NCI-H460 (cell line): ENCODE measurements around the gene TTC28. TPM values are rescaled to one million over a fixed set of nuclear protein-coding genes. Genes with fewer than 3 reads are reported as not detected.
"Not testable (repeated sequence)": the region's sequence is repeated elsewhere in the genome, so short reads cannot be mapped to it uniquely, and the experiment has no call there.

Experiments used
- DNase-seq: peaks from one replicate; pipeline ENCODE4 v3.0.0-alpha.2; 2016; ENCODE audit warnings: low read depth; ENCODE audit errors: extremely low read depth
- total RNA-seq: library from RNA; depleted of rRNA; stranded (reverse); fragments of >200 nt; shearing (Covaris generic); gene quantifications from 2 replicates; pipeline ENCODE4 v1.2.3, GENCODE V29; 2014

TTC28 gene
- total RNA-seq, 1 experiment from 2014 or later: 6.6 TPM

DNA sequence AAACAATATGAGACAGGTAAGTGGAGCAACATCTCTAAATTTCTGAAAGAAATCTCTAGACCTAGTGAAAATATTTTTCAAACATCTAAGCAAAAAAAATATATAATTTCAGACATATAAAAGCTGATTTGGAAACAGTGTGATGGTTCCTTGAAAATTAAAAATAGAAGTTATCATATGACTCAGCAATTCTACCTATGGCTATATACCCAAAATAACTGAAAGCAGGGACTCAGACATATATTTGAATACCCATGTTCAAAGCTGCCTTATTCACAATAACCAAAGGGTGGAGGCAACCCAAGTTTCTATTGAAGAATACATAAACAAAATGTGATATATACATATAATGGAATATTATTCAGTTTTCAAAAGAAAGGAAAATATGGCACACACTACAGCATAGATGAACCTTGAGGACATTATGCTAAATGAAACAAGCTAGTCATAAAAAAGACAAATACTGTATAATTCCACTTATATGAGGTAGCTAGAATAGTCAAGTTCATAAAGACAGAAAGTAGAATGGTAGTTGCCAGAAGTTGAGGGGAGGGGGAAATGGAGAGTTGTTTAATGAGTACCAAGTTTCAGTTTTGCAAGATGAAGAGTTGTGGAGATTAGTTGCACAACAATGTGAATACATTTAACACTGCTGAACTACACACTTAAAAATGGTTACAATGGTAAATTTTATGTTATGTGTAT, 300.4 kb downstream of the TTC28 start:
- DNase-seq: no peak

GRCh38 chr22:28375761-28376534, 303.7 kb downstream of the TTC28 start:
- no peak for DNase-seq

GRCh38 chr22:28373831-28374230, 305.8 kb downstream of the TTC28 start:
- DNase-seq: no peak

GRCh38 chr22:28369854-28370253, 309.8 kb downstream of the TTC28 start:
- no peak for DNase-seq

DNA sequence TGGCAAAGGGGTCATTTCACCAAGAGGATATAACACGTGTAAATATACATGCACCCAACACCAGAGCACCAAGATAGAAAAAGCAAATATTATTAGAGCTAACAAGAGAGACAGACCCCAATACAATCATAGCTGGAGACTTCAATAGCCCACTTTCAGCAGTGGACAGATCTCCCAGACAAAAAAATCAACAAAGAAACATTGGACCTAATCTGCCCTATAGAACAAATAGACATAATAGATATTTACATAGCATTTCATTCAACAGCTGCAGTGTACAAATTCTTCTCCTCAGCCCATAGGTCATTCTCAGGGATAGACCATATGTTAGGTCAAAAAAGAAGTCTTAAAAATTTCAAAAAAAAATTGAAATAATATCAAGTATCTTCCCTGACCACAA, 312.8 kb downstream of the TTC28 start:
- DNase-seq: no peak

GRCh38 chr22:28365371-28365770, 314.3 kb downstream of the TTC28 start:
- no peak for DNase-seq

DNA sequence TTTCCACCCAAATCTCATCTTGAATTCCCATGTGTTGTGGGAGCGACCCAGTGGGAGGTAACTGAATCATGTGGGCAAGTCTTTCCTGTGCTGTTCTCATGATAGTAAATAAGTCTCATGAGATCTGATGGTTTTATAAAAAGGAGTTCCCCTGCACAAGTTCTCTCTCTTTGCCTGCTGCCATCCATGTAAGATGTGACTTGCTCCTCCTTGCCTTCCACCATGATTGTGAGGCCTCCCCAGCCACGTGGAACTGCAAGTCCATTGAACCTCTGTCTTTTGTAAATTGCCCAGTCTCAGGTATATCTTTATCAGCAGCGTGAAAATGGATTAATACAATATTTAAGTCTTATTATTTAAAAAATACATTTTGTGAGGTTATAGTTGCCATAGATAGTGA, 315.5 kb downstream of the TTC28 start:
- DNase-seq: not testable (repeated sequence)

DNA sequence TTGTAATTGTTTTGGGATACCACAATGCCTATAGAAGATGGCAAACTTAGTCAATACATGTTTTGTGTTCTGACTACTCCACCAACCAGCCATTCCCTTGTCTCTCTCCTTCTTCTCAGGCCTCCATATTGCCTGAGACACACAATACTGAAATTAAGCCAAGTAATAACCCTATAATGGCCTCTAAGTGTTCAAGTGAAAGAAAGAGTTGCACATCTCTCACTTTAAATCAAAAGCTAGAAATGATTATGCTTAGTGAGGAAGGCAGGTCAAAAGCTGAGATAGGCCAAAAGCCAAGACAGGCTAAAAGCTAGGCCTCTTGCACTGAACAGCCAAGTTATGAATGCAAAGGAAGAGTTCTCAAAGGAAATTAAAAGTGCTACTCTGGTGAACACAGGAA, 318.7 kb downstream of the TTC28 start:
- DNase-seq: no peak

- DNase-seq: no peak
These were observed 321.3 kb downstream of the TTC28 start for GRCh38 chr22:28358312-28358711.

GRCh38 chr22:28357193-28357592, 322.4 kb downstream of the TTC28 start:
- DNase-seq: no peak

GRCh38 chr22:28351476-28351875, 328.2 kb downstream of the TTC28 start:
- DNase-seq: no peak

- DNase-seq: no peak
These were observed 330.7 kb downstream of the TTC28 start for GRCh38 chr22:28348613-28349609.

GRCh38 chr22:28346308-28346707, 333.3 kb downstream of the TTC28 start:
- DNase-seq: no peak

GRCh38 chr22:28344918-28345703, 334.5 kb downstream of the TTC28 start:
- DNase-seq: no peak

DNA sequence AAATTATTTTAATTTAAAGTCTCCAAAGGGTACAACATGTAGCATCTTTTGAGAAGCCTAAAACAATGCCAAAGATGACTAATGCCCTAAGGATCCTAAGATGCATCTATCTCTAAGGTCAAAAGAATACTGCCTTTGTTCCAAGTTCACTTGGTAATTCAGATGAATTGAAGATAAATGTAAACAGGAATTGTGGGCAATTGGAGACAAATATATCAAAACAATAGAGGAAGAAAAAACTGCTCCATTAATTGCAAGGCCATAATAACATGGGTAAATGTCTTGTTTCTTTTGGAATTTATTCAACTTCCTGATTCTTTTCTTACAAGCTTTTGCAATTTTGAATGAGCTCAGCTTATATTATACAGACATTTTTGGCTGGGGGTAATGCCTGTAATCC, 338.6 kb downstream of the TTC28 start:
- DNase-seq: no peak

GRCh38 chr22:28333088-28333487, 346.6 kb downstream of the TTC28 start:
- DNase-seq: no peak

DNA sequence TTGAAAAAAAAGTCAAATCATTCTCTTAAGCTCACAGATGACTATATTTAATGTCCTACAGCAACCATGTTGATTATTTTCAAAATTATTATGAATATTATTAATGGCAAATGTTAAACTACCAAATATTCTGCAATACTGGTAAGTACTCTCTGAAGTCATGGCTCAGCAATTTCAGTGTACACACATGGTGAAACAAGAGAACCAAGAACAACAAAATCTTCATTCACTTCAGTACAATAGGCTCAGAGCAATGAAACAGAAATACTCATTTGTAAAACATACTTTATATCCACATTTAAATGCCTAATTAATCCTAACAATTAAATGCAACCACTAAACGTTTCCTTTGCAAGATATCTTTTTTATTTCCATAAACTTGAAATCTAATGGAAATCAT, 347.2 kb downstream of the TTC28 start:
- no peak for DNase-seq

GRCh38 chr22:28331695-28332094, 347.9 kb downstream of the TTC28 start:
- no peak for DNase-seq

- DNase-seq: no peak
These were observed 350.2 kb downstream of the TTC28 start for GRCh38 chr22:28329186-28330073.
